GM18508 (cell line): ENCODE data around the gene CNN2.

Source experiments
- ATAC-seq: cut with Tn5 transposase; IDR thresholded peaks from one replicate; pipeline ENCODE4 v1.9.1; 2021; ENCODE audit warnings: moderate number of reproducible peaks; ENCODE audit not compliant: insufficient read depth, unreplicated experiment

CNN2 gene

GRCh38 chr19:1025960-1026782, at the start of gene CNN2:
CNN2 (plus strand) TSS chr19:1026608; CDS start chr19:1026662, 54 bp downstream.
- no peak for ATAC-seq

- no peak for ATAC-seq
These were observed 49.3 kb upstream of the CNN2 start for GRCh38 chr19:977058-977464.

GRCh38 chr19:979318-979741, 47.1 kb upstream of the CNN2 start:
- no peak for ATAC-seq

GRCh38 chr19:980133-980998, 46.0 kb upstream of the CNN2 start:
- no peak for ATAC-seq

- ATAC-seq: no peak
These were observed 43.7 kb upstream of the CNN2 start for GRCh38 chr19:982567-983170.

- no peak for ATAC-seq
These were observed 42.0 kb upstream of the CNN2 start, which contains the start of gene WDR18 for GRCh38 chr19:984165-984967. WDR18 (plus strand) TSS chr19:984345; CDS start chr19:984354, 9 bp downstream.

- no peak for ATAC-seq
These were observed 40.3 kb upstream of the CNN2 start for GRCh38 chr19:986083-986482.

GRCh38 chr19:988081-988480, 38.3 kb upstream of the CNN2 start:
- ATAC-seq: no peak

GRCh38 chr19:988510-988909, 37.9 kb upstream of the CNN2 start:
- ATAC-seq: no peak

GRCh38 chr19:989381-990081, 36.9 kb upstream of the CNN2 start:
- ATAC-seq: no peak

- ATAC-seq: no peak
These were observed 36.3 kb upstream of the CNN2 start for GRCh38 chr19:990119-990571.

GRCh38 chr19:990746-991145, 35.7 kb upstream of the CNN2 start:
- no peak for ATAC-seq

- ATAC-seq: no peak
These were observed 35.1 kb upstream of the CNN2 start for GRCh38 chr19:991174-991931.

- no peak for ATAC-seq
These were observed 34.3 kb upstream of the CNN2 start for GRCh38 chr19:991932-992669.

- no peak for ATAC-seq
These were observed 33.7 kb upstream of the CNN2 start for GRCh38 chr19:992670-993055.

- ATAC-seq: no peak
These were observed 33.0 kb upstream of the CNN2 start for GRCh38 chr19:993361-993830.

- no peak for ATAC-seq
These were observed 32.5 kb upstream of the CNN2 start for GRCh38 chr19:993831-994393.

- ATAC-seq: no peak
These were observed 31.9 kb upstream of the CNN2 start for GRCh38 chr19:994516-994915.
